Kidney (tissue), 14 donors: Measurements from ENCODE around the gene CLASP1. TPM values are rescaled to one million over a fixed set of nuclear protein-coding genes. Genes with fewer than 3 reads are reported as not detected.

Experiments
- DNase-seq, 5 donors: peaks; one replicate each; pipeline ENCODE4 v3.0.0-alpha.2; 2013 to 2020
- FAIRE-seq: peaks from 2 replicates; lab custom pipeline; 2012; peaks lifted over from hg19 to GRCh38; lab: Jason Lieb, UNC
- H3K27ac ChIP-seq, 2 donors: one replicate each; pipeline ENCODE4 v1.7.0; 2013; ENCODE audit warnings: low read depth in 2 of 2, low read length in 2 of 2, inconsistent platforms in 1 of 2
- H3K27me3 ChIP-seq: one replicate; pipeline ENCODE4 v1.7.1; 2013; ENCODE audit warnings: low read length, inconsistent platforms; ENCODE audit not compliant: control insufficient read depth, insufficient read depth
- H3K36me3 ChIP-seq, 3 donors: one replicate each; pipeline versions ENCODE4 v1.7.0 to v1.7.1; 2013; ENCODE audit warnings: low read length in 3 of 3, control low read depth in 1 of 3, inconsistent platforms in 1 of 3; ENCODE audit not compliant: insufficient read depth in 3 of 3, control insufficient read depth in 2 of 3
- H3K4me1 ChIP-seq, 3 donors: one replicate each; pipeline versions ENCODE4 v1.7.0 to v1.7.1; 2013; ENCODE audit warnings: low read length in 3 of 3, inconsistent platforms in 1 of 3, low read depth in 1 of 3; ENCODE audit not compliant: control insufficient read depth in 2 of 3, insufficient read depth in 2 of 3
- H3K4me3 ChIP-seq, 3 donors: one replicate each; pipeline versions ENCODE4 v1.7.0 to v1.8.1; 2013; ENCODE audit warnings: low read length in 3 of 3, control low read depth in 1 of 3, inconsistent platforms in 1 of 3
- H3K9ac ChIP-seq, 3 donors: one replicate each; pipeline versions ENCODE4 v1.7.0 to v1.7.1; 2013; ENCODE audit warnings: low read length in 3 of 3, control low read depth in 1 of 3, inconsistent platforms in 1 of 3
- H3K9me3 ChIP-seq, 3 donors: one replicate each; pipeline versions ENCODE4 v1.7.0 to v1.7.1; 2013; ENCODE audit warnings: low read length in 3 of 3, control low read depth in 1 of 3, inconsistent platforms in 1 of 3; ENCODE audit not compliant: control insufficient read depth in 2 of 3, insufficient read depth in 1 of 3
- CTCF ChIP-seq: IDR thresholded peaks from 3 replicates; pipeline ENCODE4 v1.5.1; 2012; ENCODE audit warnings: mild to moderate bottlenecking, moderate library complexity, borderline replicate concordance; ENCODE audit not compliant: insufficient read depth; ENCODE audit errors: extremely low read depth
- intact Hi-C: fragments of 100-400 bp; cut with DNase I; formaldehyde crosslinking; loops from one replicate; pipeline ENCODE4 v1.11.1; 2022
- polyA plus RNA-seq: library from polyadenylated mRNA; stranded (reverse); fragments of 350-450 nt; fragmentation: Illumina TruSeq; extraction: RNeasy Lipid Tissue Mini Kit (QIAGEN cat#74804); gene quantifications from one replicate; pipeline ENCODE4 v1.2.3, GENCODE V29; 2014; ENCODE audit warnings: low read depth, low replicate concordance; ENCODE audit not compliant: insufficient read depth
- total RNA-seq: library from RNA; stranded (reverse); fragmentation: NEBNext Ultra II Directional; extraction: Animal tissue kit (Norgen Biotek cat#: 25700); gene quantifications from one replicate; pipeline ENCODE4 v1.2.1, GENCODE V29; 2021
- donor health status: control.
- donor health status: control.
- donor health status: control.
- donor health status: control.
- donor health status: control.
- donor health status: DM: yes; HTN: yes; CAD: no.
- donor health status: Normal renal cell carcinoma (clear cell type).

The CLASP1 gene
- total and polyA plus RNA-seq, 2 donors from 2014 or later: 6.8 to 71.5 TPM

DNA sequence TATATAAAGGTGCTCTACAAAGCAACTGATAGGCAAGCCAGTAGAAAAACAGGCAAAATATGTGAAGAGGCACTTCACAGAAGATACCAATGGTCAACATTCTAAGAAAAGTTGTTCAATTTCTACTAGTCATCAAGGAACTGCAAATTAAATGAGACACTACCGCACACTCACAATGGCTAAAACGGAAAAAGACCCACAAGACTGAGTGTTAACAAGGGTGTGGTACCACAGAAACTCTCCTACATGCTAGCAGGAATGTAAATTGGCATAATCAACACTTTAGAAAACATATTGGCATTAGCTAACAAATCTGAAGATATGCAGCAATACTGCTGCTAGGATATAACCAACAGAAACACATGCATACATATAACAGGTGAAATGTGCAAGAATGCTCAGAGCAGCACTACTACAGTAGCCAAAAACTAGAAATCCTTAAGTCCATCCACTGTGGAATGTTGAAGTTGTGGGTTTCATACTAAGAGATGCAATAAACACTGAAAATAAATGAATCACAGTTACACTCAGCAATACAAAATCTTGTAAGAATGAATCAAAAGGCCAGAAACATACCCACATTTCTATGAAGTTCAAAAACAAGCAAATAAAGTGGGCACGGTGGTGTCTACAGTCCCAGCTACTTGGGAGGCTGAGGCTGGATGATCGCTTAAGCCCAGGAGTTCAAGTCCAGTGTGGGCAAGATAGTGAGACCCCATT, 109.4 kb downstream of the CLASP1 start:
- no peak overlapping the region for H3K27ac ChIP-seq
- intact Hi-C loops: no loop called here

DNA sequence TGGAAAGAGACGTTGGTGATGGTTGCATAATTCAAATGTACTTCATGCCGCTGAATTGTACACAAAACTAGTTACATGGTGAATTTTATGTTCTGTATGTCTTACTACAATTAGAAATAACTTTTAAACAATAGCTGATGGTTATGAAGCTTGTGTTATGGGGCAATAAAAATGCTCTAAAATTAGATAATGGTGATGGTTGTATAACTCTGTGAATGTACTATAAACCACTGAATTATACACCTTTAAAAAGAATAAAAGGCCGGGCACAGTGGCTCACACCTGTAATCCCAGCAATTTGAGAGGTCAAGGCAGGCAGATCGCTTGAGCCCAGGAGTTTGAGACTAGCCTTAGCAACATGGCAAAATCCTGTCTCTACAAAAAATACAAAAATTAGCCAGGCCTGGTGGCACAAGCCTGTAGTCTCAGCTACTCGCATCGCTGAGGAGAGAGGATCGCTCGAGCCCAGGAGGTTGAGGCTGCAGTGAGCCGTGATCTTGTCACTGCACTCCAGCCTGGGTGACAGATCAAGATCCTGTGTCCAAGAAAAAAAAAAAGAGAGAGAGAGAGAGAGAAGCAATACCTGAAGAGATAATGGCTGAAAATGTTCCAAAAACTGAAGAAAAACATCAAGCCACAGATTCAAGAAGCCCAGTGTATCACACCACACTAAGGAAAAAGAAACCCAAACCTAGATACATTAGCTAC, 112.3 kb downstream of the CLASP1 start:
- H3K4me1 ChIP-seq: peaks cover 4 to 15% (median 13%) of the 10 kb centered on the region in 3 donors
- DNase-seq (no peak), FAIRE-seq (no peak)
- H3K9me3 ChIP-seq: no peaks in the 10 kb centered on the region
- H3K27ac ChIP-seq: no peak overlapping the region
- intact Hi-C loops: no loop called here
- H3K27me3 ChIP-seq: no peaks in the 10 kb centered on the region
- no peak overlapping the region for H3K4me3 ChIP-seq
- H3K9ac ChIP-seq: no peak overlapping the region
- no peaks in the 10 kb centered on the region for H3K36me3 ChIP-seq
- TF ChIP-seq CTCF: no peak

More for the DNA sequence above, 109.4 kb downstream of the CLASP1 start:
- FAIRE-seq (no peak), DNase-seq (no peak)
- H3K4me1 ChIP-seq: peaks cover 0 to 8% (median 3%) of the 10 kb centered on the region in 3 donors
- H3K9ac ChIP-seq: no peak overlapping the region
- no peaks in the 10 kb centered on the region for H3K36me3 ChIP-seq
- no peaks in the 10 kb centered on the region for H3K27me3 ChIP-seq
- no peak for TF ChIP-seq CTCF
- H3K4me3 ChIP-seq: no peak overlapping the region
- H3K9me3 ChIP-seq: no peaks in the 10 kb centered on the region

- no peak overlapping the region for H3K27ac ChIP-seq
- DNase-seq: no peak
- no peak for TF ChIP-seq CTCF
- peaks cover 4 to 19% (median 13%) of the 10 kb centered on the region in 3 donors for H3K4me1 ChIP-seq
- H3K4me3 ChIP-seq: no peak overlapping the region
- H3K9ac ChIP-seq: no peak overlapping the region
- H3K36me3 ChIP-seq: no peaks in the 10 kb centered on the region
- FAIRE-seq: no peak
- intact Hi-C loops: no loop called here
- H3K9me3 ChIP-seq: no peaks in the 10 kb centered on the region
- no peaks in the 10 kb centered on the region for H3K27me3 ChIP-seq
These were observed 112.9 kb downstream of the CLASP1 start for GRCh38 chr2:121536347-121536746.
